ENCODE measurements around the gene NEUROG3. TPM values are rescaled to one million over a fixed set of nuclear protein-coding genes. Genes with fewer than 3 reads are reported as not detected.

Gene NEUROG3
- total and polyA plus RNA-seq, 2 of the 8 experiments (the other 6 are each of a cell fraction or from before 2014, with no cell fraction given) = 0.45 TPM; not detected in 1

DNA sequence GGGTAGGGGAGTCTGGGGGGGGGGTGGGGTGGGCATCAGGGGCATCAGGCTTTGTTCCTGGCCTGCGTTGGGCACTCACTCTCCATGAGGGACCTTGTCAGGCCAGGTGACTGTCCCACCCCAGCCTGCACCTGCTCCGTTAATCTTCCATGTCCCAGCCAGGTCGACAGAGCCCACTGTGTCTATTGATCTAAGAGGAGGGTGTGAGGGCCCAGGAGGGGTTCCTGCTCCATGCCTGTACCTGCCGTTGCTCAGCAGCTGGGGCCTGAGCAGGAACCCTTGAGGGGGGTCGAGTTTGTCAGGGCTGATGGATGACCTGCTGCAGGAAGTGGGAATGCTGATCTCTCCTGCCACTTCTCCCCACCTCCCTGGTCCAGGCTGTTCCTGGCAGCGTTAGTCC, 18.6 kb downstream of the NEUROG3 start (continued):
- TF ChIP-seq, protein P1, sequence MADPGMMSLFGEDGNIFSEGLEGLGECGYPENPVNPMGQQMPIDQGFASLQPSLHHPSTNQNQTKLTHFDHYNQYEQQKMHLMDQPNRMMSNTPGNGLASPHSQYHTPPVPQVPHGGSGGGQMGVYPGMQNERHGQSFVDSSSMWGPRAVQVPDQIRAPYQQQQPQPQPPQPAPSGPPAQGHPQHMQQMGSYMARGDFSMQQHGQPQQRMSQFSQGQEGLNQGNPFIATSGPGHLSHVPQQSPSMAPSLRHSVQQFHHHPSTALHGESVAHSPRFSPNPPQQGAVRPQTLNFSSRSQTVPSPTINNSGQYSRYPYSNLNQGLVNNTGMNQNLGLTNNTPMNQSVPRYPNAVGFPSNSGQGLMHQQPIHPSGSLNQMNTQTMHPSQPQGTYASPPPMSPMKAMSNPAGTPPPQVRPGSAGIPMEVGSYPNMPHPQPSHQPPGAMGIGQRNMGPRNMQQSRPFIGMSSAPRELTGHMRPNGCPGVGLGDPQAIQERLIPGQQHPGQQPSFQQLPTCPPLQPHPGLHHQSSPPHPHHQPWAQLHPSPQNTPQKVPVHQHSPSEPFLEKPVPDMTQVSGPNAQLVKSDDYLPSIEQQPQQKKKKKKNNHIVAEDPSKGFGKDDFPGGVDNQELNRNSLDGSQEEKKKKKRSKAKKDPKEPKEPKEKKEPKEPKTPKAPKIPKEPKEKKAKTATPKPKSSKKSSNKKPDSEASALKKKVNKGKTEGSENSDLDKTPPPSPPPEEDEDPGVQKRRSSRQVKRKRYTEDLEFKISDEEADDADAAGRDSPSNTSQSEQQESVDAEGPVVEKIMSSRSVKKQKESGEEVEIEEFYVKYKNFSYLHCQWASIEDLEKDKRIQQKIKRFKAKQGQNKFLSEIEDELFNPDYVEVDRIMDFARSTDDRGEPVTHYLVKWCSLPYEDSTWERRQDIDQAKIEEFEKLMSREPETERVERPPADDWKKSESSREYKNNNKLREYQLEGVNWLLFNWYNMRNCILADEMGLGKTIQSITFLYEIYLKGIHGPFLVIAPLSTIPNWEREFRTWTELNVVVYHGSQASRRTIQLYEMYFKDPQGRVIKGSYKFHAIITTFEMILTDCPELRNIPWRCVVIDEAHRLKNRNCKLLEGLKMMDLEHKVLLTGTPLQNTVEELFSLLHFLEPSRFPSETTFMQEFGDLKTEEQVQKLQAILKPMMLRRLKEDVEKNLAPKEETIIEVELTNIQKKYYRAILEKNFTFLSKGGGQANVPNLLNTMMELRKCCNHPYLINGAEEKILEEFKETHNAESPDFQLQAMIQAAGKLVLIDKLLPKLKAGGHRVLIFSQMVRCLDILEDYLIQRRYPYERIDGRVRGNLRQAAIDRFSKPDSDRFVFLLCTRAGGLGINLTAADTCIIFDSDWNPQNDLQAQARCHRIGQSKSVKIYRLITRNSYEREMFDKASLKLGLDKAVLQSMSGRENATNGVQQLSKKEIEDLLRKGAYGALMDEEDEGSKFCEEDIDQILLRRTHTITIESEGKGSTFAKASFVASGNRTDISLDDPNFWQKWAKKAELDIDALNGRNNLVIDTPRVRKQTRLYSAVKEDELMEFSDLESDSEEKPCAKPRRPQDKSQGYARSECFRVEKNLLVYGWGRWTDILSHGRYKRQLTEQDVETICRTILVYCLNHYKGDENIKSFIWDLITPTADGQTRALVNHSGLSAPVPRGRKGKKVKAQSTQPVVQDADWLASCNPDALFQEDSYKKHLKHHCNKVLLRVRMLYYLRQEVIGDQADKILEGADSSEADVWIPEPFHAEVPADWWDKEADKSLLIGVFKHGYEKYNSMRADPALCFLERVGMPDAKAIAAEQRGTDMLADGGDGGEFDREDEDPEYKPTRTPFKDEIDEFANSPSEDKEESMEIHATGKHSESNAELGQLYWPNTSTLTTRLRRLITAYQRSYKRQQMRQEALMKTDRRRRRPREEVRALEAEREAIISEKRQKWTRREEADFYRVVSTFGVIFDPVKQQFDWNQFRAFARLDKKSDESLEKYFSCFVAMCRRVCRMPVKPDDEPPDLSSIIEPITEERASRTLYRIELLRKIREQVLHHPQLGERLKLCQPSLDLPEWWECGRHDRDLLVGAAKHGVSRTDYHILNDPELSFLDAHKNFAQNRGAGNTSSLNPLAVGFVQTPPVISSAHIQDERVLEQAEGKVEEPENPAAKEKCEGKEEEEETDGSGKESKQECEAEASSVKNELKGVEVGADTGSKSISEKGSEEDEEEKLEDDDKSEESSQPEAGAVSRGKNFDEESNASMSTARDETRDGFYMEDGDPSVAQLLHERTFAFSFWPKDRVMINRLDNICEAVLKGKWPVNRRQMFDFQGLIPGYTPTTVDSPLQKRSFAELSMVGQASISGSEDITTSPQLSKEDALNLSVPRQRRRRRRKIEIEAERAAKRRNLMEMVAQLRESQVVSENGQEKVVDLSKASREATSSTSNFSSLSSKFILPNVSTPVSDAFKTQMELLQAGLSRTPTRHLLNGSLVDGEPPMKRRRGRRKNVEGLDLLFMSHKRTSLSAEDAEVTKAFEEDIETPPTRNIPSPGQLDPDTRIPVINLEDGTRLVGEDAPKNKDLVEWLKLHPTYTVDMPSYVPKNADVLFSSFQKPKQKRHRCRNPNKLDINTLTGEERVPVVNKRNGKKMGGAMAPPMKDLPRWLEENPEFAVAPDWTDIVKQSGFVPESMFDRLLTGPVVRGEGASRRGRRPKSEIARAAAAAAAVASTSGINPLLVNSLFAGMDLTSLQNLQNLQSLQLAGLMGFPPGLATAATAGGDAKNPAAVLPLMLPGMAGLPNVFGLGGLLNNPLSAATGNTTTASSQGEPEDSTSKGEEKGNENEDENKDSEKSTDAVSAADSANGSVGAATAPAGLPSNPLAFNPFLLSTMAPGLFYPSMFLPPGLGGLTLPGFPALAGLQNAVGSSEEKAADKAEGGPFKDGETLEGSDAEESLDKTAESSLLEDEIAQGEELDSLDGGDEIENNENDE (IDR thresholded peaks at IDR 0.05; ENCODE audit: insufficient replicate concordance, low read length) = no peak
